Mammary epithelial cell (primary cell): Measurements from ENCODE around the gene HOXB9.

Source experiments
- CTCF ChIP-seq, 2 donors: IDR thresholded peaks in 1 of 2; conservative IDR thresholded peaks in 1 of 2; 2 replicates each; pipeline ENCODE4 v1.5.1; 2011 to 2012; ENCODE audit warnings: inconsistent platforms in 2 of 2, low read length in 2 of 2, mild to moderate bottlenecking in 2 of 2, control low read depth in 1 of 2, low read depth in 1 of 2; ENCODE audit not compliant: insufficient read depth in 1 of 2; ENCODE audit errors: extremely low read depth in 1 of 2
- EZH2 ChIP-seq: IDR thresholded peaks from 2 replicates; pipeline ENCODE4 v1.6.1; 2012; ENCODE audit warnings: low read length, inconsistent platforms, borderline replicate concordance

GRCh38 chr17:48574505-48575065 is 51.6 kb downstream of the HOXB9 start:
- TF ChIP-seq CTCF (conservative IDR thresholded peaks at IDR 0.05 in 1 of 2, IDR thresholded peaks at IDR 0.05 in 1 of 2; ENCODE audit: extremely low read depth in 1 of 2, insufficient read depth in 1 of 2, low read depth in 1 of 2, low read length in 2 of 2) (no peak), EZH2 (no peak)
